Measurements from ENCODE around the gene SPOCK2.
A peak's percentile ranks its signal among the peaks of the same experiment; 100 is the strongest.

The SPOCK2 gene

DNA sequence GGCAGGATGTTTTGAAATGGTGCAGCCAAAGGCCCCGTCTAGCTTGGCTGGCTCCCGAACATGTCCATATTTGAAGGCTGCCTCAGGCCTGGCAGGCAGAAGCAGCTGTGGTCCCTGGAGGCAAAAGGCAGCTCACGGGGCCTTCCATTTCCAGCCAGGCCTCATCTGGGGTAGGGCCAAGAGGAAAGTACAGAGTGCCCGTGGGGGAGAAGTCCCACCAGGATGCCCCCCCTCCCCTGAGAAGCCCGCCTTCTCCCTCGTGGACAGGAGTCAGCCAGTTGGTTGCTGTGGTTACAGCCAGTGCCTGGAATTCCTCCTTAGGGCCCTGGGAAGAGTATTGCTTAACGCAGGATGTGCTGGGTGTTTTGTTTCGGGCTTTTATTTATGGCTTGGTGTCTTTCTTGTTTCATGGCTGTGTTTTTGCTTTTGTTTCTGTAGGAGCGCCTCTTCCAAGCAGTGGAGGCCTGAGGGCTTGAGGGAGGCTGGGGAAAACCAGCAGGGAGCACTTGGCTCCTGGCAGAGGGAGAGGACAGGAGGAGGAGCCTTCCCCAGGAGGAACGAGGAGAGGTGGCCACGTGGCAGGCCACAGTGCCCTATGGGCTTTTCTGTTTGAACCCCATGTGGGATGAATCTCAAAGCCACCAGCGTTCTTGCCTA is 78.8 kb downstream of the SPOCK2 start:
- no peak overlapping the region for H3K4me3 ChIP-seq (ENCODE audit: control insufficient read depth, low read depth, low read length)
- peak; percentile 98 for DNase-seq (ENCODE audit: low read depth)
- TF ChIP-seq, protein P1, sequence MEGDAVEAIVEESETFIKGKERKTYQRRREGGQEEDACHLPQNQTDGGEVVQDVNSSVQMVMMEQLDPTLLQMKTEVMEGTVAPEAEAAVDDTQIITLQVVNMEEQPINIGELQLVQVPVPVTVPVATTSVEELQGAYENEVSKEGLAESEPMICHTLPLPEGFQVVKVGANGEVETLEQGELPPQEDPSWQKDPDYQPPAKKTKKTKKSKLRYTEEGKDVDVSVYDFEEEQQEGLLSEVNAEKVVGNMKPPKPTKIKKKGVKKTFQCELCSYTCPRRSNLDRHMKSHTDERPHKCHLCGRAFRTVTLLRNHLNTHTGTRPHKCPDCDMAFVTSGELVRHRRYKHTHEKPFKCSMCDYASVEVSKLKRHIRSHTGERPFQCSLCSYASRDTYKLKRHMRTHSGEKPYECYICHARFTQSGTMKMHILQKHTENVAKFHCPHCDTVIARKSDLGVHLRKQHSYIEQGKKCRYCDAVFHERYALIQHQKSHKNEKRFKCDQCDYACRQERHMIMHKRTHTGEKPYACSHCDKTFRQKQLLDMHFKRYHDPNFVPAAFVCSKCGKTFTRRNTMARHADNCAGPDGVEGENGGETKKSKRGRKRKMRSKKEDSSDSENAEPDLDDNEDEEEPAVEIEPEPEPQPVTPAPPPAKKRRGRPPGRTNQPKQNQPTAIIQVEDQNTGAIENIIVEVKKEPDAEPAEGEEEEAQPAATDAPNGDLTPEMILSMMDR (conservative IDR thresholded peaks at IDR 0.05; ENCODE audit: control insufficient read depth, insufficient read depth, low read depth, low read length) = no peak

DNA sequence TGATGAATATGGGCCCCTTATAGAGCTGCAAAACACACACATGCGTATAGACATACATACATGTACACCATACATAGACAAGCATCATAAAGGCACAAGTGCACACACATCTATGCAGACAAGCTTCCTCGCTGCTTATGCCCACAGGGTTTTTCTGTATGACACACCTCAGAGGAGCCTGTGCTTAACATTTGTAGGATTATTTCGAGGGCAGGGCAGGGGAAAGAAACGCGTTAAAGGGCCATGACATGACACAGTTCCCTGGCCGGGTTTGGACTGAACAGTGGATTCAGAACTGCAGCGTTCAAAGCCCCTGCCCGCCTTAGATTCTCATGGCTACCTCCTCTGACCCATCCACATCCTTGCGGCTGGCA is 79.3 kb downstream of the SPOCK2 start:
- no peak overlapping the region for H3K4me3 ChIP-seq (ENCODE audit: control insufficient read depth, low read depth, low read length)
- DNase-seq (ENCODE audit: low read depth) = no peak
- TF ChIP-seq, protein P1 (conservative IDR thresholded peaks at IDR 0.05; ENCODE audit: control insufficient read depth, insufficient read depth, low read depth, low read length) = no peak
